HEK293T (cell line): ENCODE data around the gene PFN1.

ENCODE experiments used
- CTCF ChIA-PET: fragments of 350-600 bp; formaldehyde crosslinking; extraction: SDS; loops from one replicate; lab custom pipeline; 2021; ENCODE audit warnings: antibody characterized with exemption, inconsistent platforms; lab: Yijun Ruan, JAX
- POLR2A ChIA-PET: fragments of 350-600 bp; formaldehyde crosslinking; extraction: SDS; loops from one replicate; lab custom pipeline; 2020; ENCODE audit warnings: antibody characterized with exemption, inconsistent platforms; lab: Yijun Ruan, JAX
- DNase-seq: peaks from one replicate; pipeline ENCODE4 v3.0.0; 2012; ENCODE audit warnings: mixed read lengths; ENCODE audit errors: extremely low spot score
- ARNT ChIP-seq: fragments of 450-650 bp; IDR thresholded peaks from 2 replicates; pipeline ENCODE4 v1.6.1; 2017; ENCODE audit warnings: mild to moderate bottlenecking
- BHLHE40 ChIP-seq: fragments of 450-650 bp; IDR thresholded peaks from 2 replicates; pipeline ENCODE4 v1.6.1; 2016; ENCODE audit warnings: mild to moderate bottlenecking, moderate library complexity, borderline replicate concordance
- CTBP1 ChIP-seq: fragments of 450-650 bp; IDR thresholded peaks from 2 replicates; pipeline ENCODE4 v1.6.1; 2016; ENCODE audit warnings: borderline replicate concordance
- ELF4 ChIP-seq: fragments of 450-650 bp; IDR thresholded peaks from 2 replicates; pipeline ENCODE4 v1.6.1; 2017; ENCODE audit warnings: antibody characterized with exemption
- FOXA1 ChIP-seq: fragments of 450-650 bp; IDR thresholded peaks from 2 replicates; pipeline ENCODE4 v1.6.1; 2016; ENCODE audit warnings: mild to moderate bottlenecking
- FOXK2 ChIP-seq: fragments of 450-650 bp; IDR thresholded peaks from 2 replicates; pipeline ENCODE4 v1.6.1; 2016; ENCODE audit warnings: mild to moderate bottlenecking
- FOXM1 ChIP-seq: fragments of 450-650 bp; IDR thresholded peaks from 2 replicates; pipeline ENCODE4 v1.6.1; 2017; ENCODE audit warnings: mild to moderate bottlenecking, borderline replicate concordance
- HDGF ChIP-seq: fragments of 450-650 bp; IDR thresholded peaks from 2 replicates; pipeline ENCODE4 v1.6.1; 2017; ENCODE audit warnings: antibody characterized with exemption, borderline replicate concordance
- L3MBTL2 ChIP-seq: fragments of 450-650 bp; conservative IDR thresholded peaks from 2 replicates; pipeline ENCODE4 v1.6.1; 2016; ENCODE audit warnings: mild to moderate bottlenecking
- LEF1 ChIP-seq: fragments of 450-650 bp; IDR thresholded peaks from 2 replicates; pipeline ENCODE4 v1.6.1; 2017; ENCODE audit warnings: mild to moderate bottlenecking, borderline replicate concordance
- NFRKB ChIP-seq: fragments of 450-650 bp; IDR thresholded peaks from 2 replicates; pipeline ENCODE4 v1.6.1; 2016; ENCODE audit warnings: mild to moderate bottlenecking, moderate library complexity
- PKNOX1 ChIP-seq: fragments of 450-650 bp; IDR thresholded peaks from 2 replicates; pipeline ENCODE4 v1.6.1; 2016
- SP1 ChIP-seq: fragments of 450-650 bp; IDR thresholded peaks from 2 replicates; pipeline ENCODE4 v1.6.1; 2017
- SUZ12 ChIP-seq: fragments of 450-650 bp; IDR thresholded peaks from 2 replicates; pipeline ENCODE4 v1.6.1; 2016; ENCODE audit warnings: mild to moderate bottlenecking
- TARDBP ChIP-seq: fragments of 450-650 bp; IDR thresholded peaks from 2 replicates; pipeline ENCODE4 v1.6.1; 2016
- ZNF384 ChIP-seq: fragments of 450-650 bp; IDR thresholded peaks from 2 replicates; pipeline ENCODE4 v1.6.1; 2016

PFN1 gene

GRCh38 chr17:4948166-4948930 lies at the start of gene PFN1:
Gene PFN1, minus strand, starts transcription at chr17:4948530. Its CDS starts 136 bp downstream, at chr17:4948394.
- CTCF ChIA-PET, result interaction anchor here (0.5 kb wide), 1 partner anchor 789 kb away, joined by 3 read pairs; no protein-coding TSS in a partner anchor
- peak; percentile 80 for DNase-seq
- TF ChIP-seq L3MBTL2, result peak; percentile 27; the same call in 1 of the 2 replicates
- no peak for TF ChIP-seq NFRKB
- POLR2A ChIA-PET, result interaction anchor here (0.5 to 7.2 kb wide), 14 partner anchors 9 to 49 kb away, joined by 3 to 101 read pairs (median 4); partner anchors contain the start of genes CAMTA2, INCA1, KIF1C and RNF167

DNA sequence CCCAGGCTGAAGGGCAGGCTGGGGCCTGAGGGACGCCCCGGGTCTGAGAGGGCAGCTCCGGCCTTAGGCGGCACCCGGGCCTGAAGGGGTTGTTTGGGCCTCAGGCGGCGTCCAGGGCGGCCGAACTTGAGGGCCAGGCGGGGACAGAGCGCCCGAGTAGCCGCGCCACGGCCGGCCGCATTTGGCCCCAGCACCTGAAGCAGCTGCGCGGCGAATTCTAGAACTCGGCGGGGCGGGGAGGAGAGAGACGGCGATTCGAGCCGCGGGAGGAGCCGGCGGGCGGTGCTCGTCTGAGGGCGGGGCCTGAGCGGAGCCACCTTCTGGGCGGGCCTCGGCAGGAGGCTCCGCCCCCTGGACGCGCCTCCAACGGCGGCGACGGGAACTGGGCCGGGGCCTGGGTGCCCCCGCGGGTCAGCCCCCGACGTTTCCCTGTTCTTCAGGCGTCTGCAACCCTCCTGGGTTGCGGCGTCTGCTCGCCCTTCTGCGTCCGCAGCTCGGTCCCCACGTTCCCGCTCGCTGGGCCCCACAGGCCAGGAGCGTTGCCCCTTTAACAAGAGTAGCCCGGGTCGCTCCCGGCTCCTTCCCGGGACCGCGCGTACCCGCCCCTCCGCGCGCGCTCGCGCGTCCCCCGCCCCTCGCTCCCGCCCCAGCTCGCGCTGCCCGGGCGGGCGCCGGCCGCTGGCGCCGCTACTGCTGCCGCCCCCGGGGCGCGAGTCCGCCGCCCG lies 49.1 kb upstream of the PFN1 start, which contains the start of the genes INCA1 and KIF1C:
Gene INCA1, minus strand, starts transcription at position 221 of the 725 bp plus-strand sequence. CDS start 3,085 bp downstream, outside the sequence.
Gene KIF1C, plus strand, starts transcription at position 649 of the 725 bp plus-strand sequence. CDS start 2,297 bp downstream, outside the sequence.
- peak; percentile 98 for DNase-seq
- CTCF ChIA-PET, result interaction anchor here (0.5 kb wide), 1 partner anchor 35 kb away, joined by 3 read pairs; no protein-coding TSS in a partner anchor
- POLR2A ChIA-PET, result interaction anchor here (0.6 to 3.0 kb wide), 8 partner anchors 9 to 88 kb away, joined by 3 to 34 read pairs (median 6); partner anchors contain the start of genes CAMTA2, PFN1, RNF167 and SLC25A11
- peak; percentile 88; the same call in 1 of the 2 replicates for TF ChIP-seq FOXM1
- no peak for TF ChIP-seq LEF1
- peak; percentile 87 for TF ChIP-seq SP1
- TF ChIP-seq TARDBP, result no peak
- TF ChIP-seq FOXK2, result no peak
- TF ChIP-seq HDGF, result 0 out of 2 replicates have a peak, but pooled peaks have one; percentile 21
- TF ChIP-seq BHLHE40, result no peak
- peak; percentile 69; the same call in 1 of the 2 replicates for TF ChIP-seq L3MBTL2

DNA sequence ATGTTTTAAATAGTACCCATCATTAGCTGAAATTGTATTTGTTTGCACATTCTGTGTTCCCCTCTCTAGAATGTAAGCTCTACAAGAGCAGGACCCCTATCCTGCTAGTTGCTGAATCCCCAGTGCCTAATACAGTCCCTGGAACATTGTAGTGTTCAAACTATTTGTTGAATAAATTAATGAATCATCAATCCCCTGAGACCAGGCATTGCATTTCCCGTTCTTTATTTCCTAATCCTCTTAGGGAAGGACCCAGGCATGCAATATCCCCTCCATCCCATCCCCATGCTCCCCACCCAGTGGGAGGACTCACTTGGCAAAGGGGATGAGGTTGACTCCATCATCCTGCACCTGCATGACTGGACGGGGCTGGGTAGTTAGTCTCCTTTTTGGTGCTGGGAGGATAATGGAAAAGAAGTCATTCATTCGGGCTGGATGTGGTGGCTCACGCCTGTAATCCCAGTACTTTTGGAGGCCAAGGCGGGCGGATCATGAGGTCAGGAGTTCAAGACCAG lies 45.8 kb upstream of the PFN1 start:
- ChIA-PET POLR2A (interaction anchor here (1.1 kb wide), 1 partner anchor 54 kb away, joined by 3 read pairs; the partner anchor contains the start of genes RNF167 and SLC25A11), CTCF (no interaction called here)
- DNase-seq, result no peak
- TF ChIP-seq ZNF384 (no peak), L3MBTL2 (no peak), FOXA1 (no peak), PKNOX1 (no peak), ELF4 (no peak), FOXK2 (no peak), TARDBP (no peak), SUZ12 (no peak), NFRKB (no peak)

GRCh38 chr17:4987767-4988567 lies 39.6 kb upstream of the PFN1 start:
- POLR2A ChIA-PET, result interaction anchor here (0.6 to 5.1 kb wide), 11 partner anchors 10 to 79 kb away, joined by 3 to 39 read pairs (median 4); partner anchors contain the start of genes INCA1, KIF1C, PFN1 and RNF167
- CTCF ChIA-PET, result interaction anchor here (0.6 to 1.5 kb wide), 11 partner anchors 17 to 260 kb away, joined by 3 to 8 read pairs (median 3); partner anchors contain the start of gene SPAG7
- no peak for DNase-seq
- TF ChIP-seq FOXM1, result no peak
- TF ChIP-seq ELF4, result no peak
- no peak for TF ChIP-seq SP1
- no peak for TF ChIP-seq LEF1
- TF ChIP-seq HDGF, result no peak
- no peak for TF ChIP-seq PKNOX1
- TF ChIP-seq ZNF384, result no peak
- TF ChIP-seq FOXK2, result no peak
- TF ChIP-seq CTBP1, result no peak
- no peak for TF ChIP-seq TARDBP
- TF ChIP-seq L3MBTL2, result no peak
- no peak for TF ChIP-seq BHLHE40
- no peak for TF ChIP-seq SUZ12
- TF ChIP-seq NFRKB, result no peak
- TF ChIP-seq FOXA1, result no peak
- no peak for TF ChIP-seq ARNT

DNA sequence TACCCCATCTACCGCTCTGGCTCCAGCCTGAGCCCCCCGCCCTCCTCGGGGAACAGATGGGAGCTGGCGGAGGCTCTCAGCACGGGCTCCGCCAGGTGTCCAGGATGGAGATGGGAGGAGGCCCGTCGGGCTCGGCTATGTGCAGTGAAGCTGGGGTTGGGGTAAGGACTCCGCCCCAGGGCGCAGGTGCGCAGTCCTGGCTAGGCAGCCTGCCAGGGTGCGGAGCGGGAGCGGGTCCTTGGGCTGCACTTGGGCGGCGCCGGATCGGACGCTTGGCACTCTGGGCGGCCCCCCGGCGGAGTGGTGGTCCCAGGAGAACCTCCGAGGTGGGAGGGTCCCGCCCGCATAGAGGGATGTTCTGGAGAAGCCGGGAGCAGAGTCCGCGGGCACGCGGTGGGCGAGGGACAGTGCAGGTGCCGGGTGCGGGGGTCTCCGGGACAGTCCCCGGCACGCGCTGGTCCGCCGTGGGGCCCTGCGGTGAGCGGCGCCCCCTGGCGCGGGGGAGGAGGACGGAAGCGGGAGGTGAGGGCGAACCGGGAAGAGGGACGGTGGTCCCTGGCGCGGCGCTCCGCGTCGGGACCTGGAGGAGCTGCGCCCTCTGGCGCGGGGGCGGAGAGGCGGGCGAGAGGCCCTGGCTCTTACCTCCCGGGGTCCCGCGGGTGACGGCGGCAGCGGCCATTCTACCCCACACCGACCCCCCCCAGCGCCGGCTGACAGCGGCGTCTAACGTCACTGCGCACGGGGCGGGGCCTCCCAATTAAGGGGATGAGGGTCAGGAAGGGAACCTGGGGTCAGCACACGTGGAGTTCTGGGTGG lies 38.8 kb upstream of the PFN1 start, which contains the start of gene CAMTA2:
Gene CAMTA2, minus strand, starts transcription at position 725 of the 816 bp plus-strand sequence. CDS start 1,453 bp downstream, outside the sequence.
- CTCF ChIA-PET, result interaction anchor here (0.6 to 1.5 kb wide), 13 partner anchors 16 to 259 kb away, joined by 3 to 8 read pairs (median 3); partner anchors contain the start of genes CHRNE and SPAG7
- DNase-seq, result peak; percentile 79
- no peak for TF ChIP-seq FOXM1
- TF ChIP-seq ZNF384, result no peak
- TF ChIP-seq CTBP1, result no peak; the same call in 1 of the 2 replicates
- peak; percentile 53; the same call in 1 of the 2 replicates for TF ChIP-seq L3MBTL2
- no peak for TF ChIP-seq HDGF
- POLR2A ChIA-PET, result interaction anchor here (0.6 to 5.1 kb wide), 16 partner anchors 10 to 78 kb away, joined by 3 to 39 read pairs (median 4); partner anchors contain the start of genes INCA1, KIF1C, PFN1 and RNF167
